Fibroblast of the aortic adventitia (primary cell): ENCODE data around the gene PPIE. TPM values are rescaled to one million over a fixed set of nuclear protein-coding genes. Genes with fewer than 3 reads are reported as not detected.
"Not testable (repeated sequence)": the region's sequence is repeated elsewhere in the genome, so short reads cannot be mapped to it uniquely, and the experiment has no call there.

ENCODE experiments used
- DNase-seq: peaks from one replicate; pipeline ENCODE4 v3.0.0-alpha.2; 2010; ENCODE audit warnings: low read depth
- H3K4me3 ChIP-seq: 2 replicates; pipeline ENCODE4 v1.5.1; 2011; ENCODE audit warnings: low read depth, mild to moderate bottlenecking, control low read depth, low read length, moderate library complexity
- CTCF ChIP-seq: IDR thresholded peaks from 2 replicates; pipeline ENCODE4 v1.5.1; 2011; ENCODE audit warnings: mild to moderate bottlenecking, low read length, control low read depth, inconsistent platforms; ENCODE audit not compliant: insufficient read depth
- total RNA-seq: library from RNA; depleted of rRNA; stranded (reverse); fragments of >200 nt; gene quantifications from 2 replicates; pipeline ENCODE4 v1.2.3, GENCODE V29; 2012; ENCODE audit warnings: low replicate concordance

Gene PPIE
- total RNA-seq, 1 donor, result 28.4 TPM

GRCh38 chr1:39789571-39790110 lies 51.0 kb downstream of the PPIE start:
- DNase-seq, result no peak
- no peak overlapping the region for H3K4me3 ChIP-seq
- no peak for TF ChIP-seq CTCF

- no peak for DNase-seq
- H3K4me3 ChIP-seq, result no peak overlapping the region
- TF ChIP-seq CTCF, result no peak
Measured at GRCh38 chr1:39791838-39792237, 53.2 kb downstream of the PPIE start.

GRCh38 chr1:39795651-39796050 lies 57.0 kb downstream of the PPIE start:
- TF ChIP-seq CTCF, result no peak
- DNase-seq, result no peak
- no peak overlapping the region for H3K4me3 ChIP-seq

GRCh38 chr1:39798859-39799769 lies 60.4 kb downstream of the PPIE start:
- H3K4me3 ChIP-seq, result not testable (repeated sequence)
- peak; percentile 6 for DNase-seq

- peak; percentile 43 for DNase-seq
- TF ChIP-seq CTCF, result peak; percentile 78
- no peak overlapping the region for H3K4me3 ChIP-seq
Measured at GRCh38 chr1:39799770-39800470, 61.2 kb downstream of the PPIE start.

- no peak overlapping the region for H3K4me3 ChIP-seq
- no peak for TF ChIP-seq CTCF
- DNase-seq, result no peak
Measured at GRCh38 chr1:39800471-39800835, 61.8 kb downstream of the PPIE start.

- no peak for TF ChIP-seq CTCF
Measured at GRCh38 chr1:39802496-39803260, 64.0 kb downstream of the PPIE start.

More at GRCh38 chr1:39802496-39803260, 64.0 kb downstream of the PPIE start:
- no peak overlapping the region for H3K4me3 ChIP-seq
- DNase-seq, result no peak
